K562 (cell line): ENCODE measurements around the gene UBR4. TPM values are rescaled to one million over a fixed set of nuclear protein-coding genes. Genes with fewer than 3 reads are reported as not detected.

Experiments used
- ATAC-seq: fragments of 200-7000 bp; cut with Tn5 transposase; 3 replicates; pipeline ENCODE4 v1.9.1; 2020; ENCODE audit warnings: moderate library complexity
- BruUV-seq: library from RNA; stranded (reverse); fragments of 400-500 nt; replicated peaks from 2 replicates; lab custom pipeline; 2021; lab: Mats Ljungman, UMichigan
- CTCF ChIA-PET: fragments of 300-600 bp; formaldehyde crosslinking; extraction: SDS; loops from one replicate; lab custom pipeline; 2021; ENCODE audit warnings: low intra/inter-chr PET ratio; lab: Yijun Ruan, JAX
- POLR2A ChIA-PET: fragments of 300-600, 350-650 bp; sonication (Branson Sonifier 250); formaldehyde crosslinking; extraction: SDS; loops from one replicate; lab custom pipeline; 2021; ENCODE audit warnings: antibody characterized with exemption, inconsistent platforms; lab: Yijun Ruan, JAX
- DNase-seq, 4 experiments: peaks; one replicate each; pipeline versions ENCODE4 v3.0.0 to v3.0.0-alpha.2; 2011 to 2018; ENCODE audit warnings: low spot score in 3 of 4, mixed read lengths in 3 of 4; ENCODE audit errors: extremely low read depth in 1 of 4
- FAIRE-seq: peaks from 2 replicates; lab custom pipeline; 2011; peaks lifted over from hg19 to GRCh38; lab: Jason Lieb, UNC
- H2AFZ ChIP-seq: 2 replicates; pipeline ENCODE4 v1.6.0; 2011; ENCODE audit warnings: low read depth, low read length, control low read depth, inconsistent platforms
- H3K27ac ChIP-seq: fragments of 200-600 bp; 3 replicates; pipeline ENCODE4 v1.8.0; 2011; ENCODE audit warnings: low read depth, mild to moderate bottlenecking, control low read depth, inconsistent platforms, low read length, moderate library complexity, mixed read lengths; ENCODE audit errors: extremely low read depth
- H3K27me3 ChIP-seq, 2 experiments: fragments of 300-600 bp in 1 of 2; 2 replicates in 1 of 2; 3 replicates in 1 of 2; pipeline versions ENCODE4 v1.6.0 to v1.8.0; 2011; ENCODE audit warnings: inconsistent platforms in 2 of 2, low read length in 2 of 2, mild to moderate bottlenecking in 1 of 2, mixed read lengths in 1 of 2, moderate library complexity in 1 of 2; ENCODE audit not compliant: control insufficient read depth in 2 of 2, insufficient read depth in 2 of 2
- H3K36me3 ChIP-seq: fragments of 300-600 bp; 3 replicates; pipeline ENCODE4 v1.8.0; 2011; ENCODE audit warnings: mild to moderate bottlenecking, low read length, inconsistent platforms; ENCODE audit not compliant: control insufficient read depth, insufficient read depth
- H3K4me1 ChIP-seq, 2 experiments: fragments of 200-600 bp in 1 of 2; replicated peaks in 1 of 2; 2 replicates in 1 of 2; 3 replicates in 1 of 2; pipeline versions ENCODE4 v1.5.1 to v1.8.0; 2011; ENCODE audit warnings: inconsistent platforms in 2 of 2, low read length in 2 of 2, mild to moderate bottlenecking in 1 of 2, mixed read lengths in 1 of 2, moderate library complexity in 1 of 2; ENCODE audit not compliant: control insufficient read depth in 2 of 2, insufficient read depth in 2 of 2
- H3K4me2 ChIP-seq: 2 replicates; pipeline ENCODE4 v1.6.1; 2011; ENCODE audit warnings: low read length, control low read depth, inconsistent platforms, mixed read lengths; ENCODE audit not compliant: insufficient read depth
- H3K4me3 ChIP-seq: fragments of 200-600 bp; sonication (generic), shearing (Covaris generic); 2 replicates; pipeline ENCODE4 v1.5.1; 2016; ENCODE audit warnings: control low read depth, inconsistent platforms
- H3K79me2 ChIP-seq: fragments of 200-600 bp; 3 replicates; pipeline ENCODE4 v1.8.0; 2011; ENCODE audit warnings: low read length, inconsistent platforms; ENCODE audit not compliant: control insufficient read depth, insufficient read depth
- H3K9ac ChIP-seq, 2 experiments: 2 replicates each; pipeline versions ENCODE4 v1.6.0 to v1.6.1; 2011; ENCODE audit warnings: low read depth in 2 of 2, low read length in 2 of 2, control low read depth in 1 of 2, inconsistent platforms in 1 of 2, mild to moderate bottlenecking in 1 of 2, mixed read lengths in 1 of 2; ENCODE audit not compliant: insufficient read depth in 1 of 2
- H3K9me1 ChIP-seq: one replicate; pipeline ENCODE4 v1.6.0; 2011; ENCODE audit warnings: inconsistent platforms, mild to moderate bottlenecking, low read length, moderate library complexity; ENCODE audit not compliant: control insufficient read depth, insufficient read depth
- H3K9me3 ChIP-seq: replicated peaks from 2 replicates; pipeline ENCODE4 v1.5.1; 2011; ENCODE audit warnings: low read depth, low read length, inconsistent platforms; ENCODE audit not compliant: control insufficient read depth, insufficient read depth
- H4K20me1 ChIP-seq: replicated peaks from 2 replicates; pipeline ENCODE4 v1.6.1; 2011; ENCODE audit warnings: low read length, inconsistent platforms, mixed read lengths; ENCODE audit not compliant: control insufficient read depth, insufficient read depth
- ARHGAP35 ChIP-seq: fragments of 450-650 bp; IDR thresholded peaks from 2 replicates; pipeline ENCODE4 v1.6.1; 2018; ENCODE audit not compliant: partially characterized antibody
- ARID1B ChIP-seq: fragments of 450-650 bp; IDR thresholded peaks from 2 replicates; pipeline ENCODE4 v1.6.1; 2016; ENCODE audit warnings: antibody characterized with exemption, mild to moderate bottlenecking, inconsistent platforms
- C11orf30 ChIP-seq: fragments of 450-650 bp; IDR thresholded peaks from 2 replicates; pipeline ENCODE4 v1.6.1; 2016; ENCODE audit warnings: low read depth, mild to moderate bottlenecking
- DPF2 ChIP-seq: fragments of 450-650 bp; IDR thresholded peaks from 2 replicates; pipeline ENCODE4 v1.6.1; 2016
- EHMT2 ChIP-seq: fragments of 450-650 bp; IDR thresholded peaks from 2 replicates; pipeline ENCODE4 v1.6.1; 2018; ENCODE audit warnings: antibody characterized with exemption
- ESRRA ChIP-seq: fragments of 450-650 bp; IDR thresholded peaks from 2 replicates; pipeline ENCODE4 v1.6.1; 2014; ENCODE audit warnings: low read depth, mild to moderate bottlenecking, moderate library complexity, borderline replicate concordance
- ETV5 ChIP-seq: sonication (generic); formaldehyde crosslinking; IDR thresholded peaks from 2 replicates; pipeline ENCODE4 v1.4.0; 2020; ENCODE audit warnings: low read depth, mild to moderate bottlenecking, missing genetic modification reagents
- GTF2F1 ChIP-seq: IDR thresholded peaks from 2 replicates; pipeline ENCODE4 v1.6.1; 2011; ENCODE audit warnings: low read depth, low read length, improper control_type of control experiment
- MAFF ChIP-seq: IDR thresholded peaks from 2 replicates; pipeline ENCODE4 v1.6.1; 2012; ENCODE audit warnings: low read length, improper control_type of control experiment
- PCBP1 ChIP-seq: fragments of 200-400 bp; formaldehyde crosslinking; IDR thresholded peaks from 2 replicates; pipeline ENCODE4 v1.6.1; 2018; ENCODE audit warnings: mild to moderate bottlenecking, low read depth, low read length; ENCODE audit not compliant: poor library complexity, severe bottlenecking
- POLR2A ChIP-seq: fragments of 450-650 bp; conservative IDR thresholded peaks from 2 replicates; pipeline ENCODE4 v1.6.1; 2016
- POLR2B ChIP-seq: fragments of 450-650 bp; IDR thresholded peaks from 2 replicates; pipeline ENCODE4 v1.6.1; 2018; ENCODE audit warnings: low read depth; ENCODE audit not compliant: partially characterized antibody
- SREBF2 ChIP-seq: sonication (generic); formaldehyde crosslinking; IDR thresholded peaks from 2 replicates; pipeline ENCODE4 v1.4.0; 2020; ENCODE audit warnings: mild to moderate bottlenecking, missing genetic modification reagents
- SUPT5H ChIP-seq: fragments of 450-650 bp; IDR thresholded peaks from 2 replicates; pipeline ENCODE4 v1.6.1; 2016
- WHSC1 ChIP-seq: IDR thresholded peaks from one replicate; pipeline ENCODE4 v1.6.1; 2012; ENCODE audit warnings: low read length, control low read depth, inconsistent platforms
- ZC3H4 ChIP-seq: sonication (generic); formaldehyde crosslinking; IDR thresholded peaks from 2 replicates; pipeline ENCODE4 v1.9.0; 2021; ENCODE audit warnings: missing genetic modification reagents, borderline replicate concordance
- whole genome bisulfite sequencing: fragments of 100-300 bp; shearing (Covaris generic); methylation state at CpG from one replicate; pipeline ENCODE4 v1.1.6; 2016; ENCODE audit warnings: low coverage, mixed read lengths; ENCODE audit not compliant: insufficient coverage; ENCODE audit errors: missing lambda C conversion rate; 5-methylcytosine and 5-hydroxymethylcytosine counted together
- in situ Hi-C: fragments of 300-500 bp; cut with MboI; formaldehyde crosslinking; loops from 4 replicates; pipeline ENCODE4 v1.15.0; 2018; ENCODE audit warnings: inconsistent platforms, mixed read lengths
- intact Hi-C: fragments of 100-400 bp; cut with micrococcal nuclease; formaldehyde crosslinking; loops from 2 replicates; pipeline ENCODE4 v1.14.2; 2022
- polyA plus RNA-seq, 8 experiments: library from polyadenylated mRNA; depleted of rRNA in 4 of 8; stranded (reverse) in 5 of 8; unstranded in 3 of 8; fragments of >200 nt; fragmentation: Nextera tagmentation in 2 of 8; fragmentation: Illumina TruSeq in 1 of 8; extraction: Ambion mirVana in 2 of 8; extraction: Trizol in 1 of 8; gene quantifications; 2 replicates each; pipeline versions ENCODE4 v1.2.1 to v1.2.3, GENCODE V29; 2011 to 2014; ENCODE audit warnings: inconsistent platforms in 1 of 8, missing spikeins in 1 of 8
- total RNA-seq, 7 experiments: library from RNA; depleted of rRNA in 6 of 7; stranded (reverse); fragments of >200 nt in 6 of 7; fragmentation: Illumina TruSeq in 2 of 7; extraction: Trizol in 2 of 7; gene quantifications; 2 replicates each; pipeline versions ENCODE4 v1.2.1 to v1.2.3, GENCODE V29; 2011 to 2021; ENCODE audit warnings: low replicate concordance in 1 of 7
- TF ChIP-seq, protein P1 (sequence below): IDR thresholded peaks from 2 replicates; pipeline ENCODE4 v1.6.1; 2014; ENCODE audit warnings: antibody characterized with exemption
- TF ChIP-seq, protein P2 (sequence below): fragments of 450-650 bp; IDR thresholded peaks from 2 replicates; pipeline ENCODE4 v1.6.1; 2017; ENCODE audit warnings: antibody characterized with exemption
- TF ChIP-seq, protein P3 (sequence below): fragments of 250-450 bp; sonication (Bioruptor Pico); IDR thresholded peaks from 2 replicates; pipeline ENCODE4 v1.5.1; 2021; ENCODE audit warnings: mild to moderate bottlenecking

The UBR4 gene
- total and polyA plus RNA-seq, 9 of the 15 experiments (the other 6 are each of a cell fraction or from before 2014, with no cell fraction given): 55.4 to 277 (median 123) TPM

DNA sequence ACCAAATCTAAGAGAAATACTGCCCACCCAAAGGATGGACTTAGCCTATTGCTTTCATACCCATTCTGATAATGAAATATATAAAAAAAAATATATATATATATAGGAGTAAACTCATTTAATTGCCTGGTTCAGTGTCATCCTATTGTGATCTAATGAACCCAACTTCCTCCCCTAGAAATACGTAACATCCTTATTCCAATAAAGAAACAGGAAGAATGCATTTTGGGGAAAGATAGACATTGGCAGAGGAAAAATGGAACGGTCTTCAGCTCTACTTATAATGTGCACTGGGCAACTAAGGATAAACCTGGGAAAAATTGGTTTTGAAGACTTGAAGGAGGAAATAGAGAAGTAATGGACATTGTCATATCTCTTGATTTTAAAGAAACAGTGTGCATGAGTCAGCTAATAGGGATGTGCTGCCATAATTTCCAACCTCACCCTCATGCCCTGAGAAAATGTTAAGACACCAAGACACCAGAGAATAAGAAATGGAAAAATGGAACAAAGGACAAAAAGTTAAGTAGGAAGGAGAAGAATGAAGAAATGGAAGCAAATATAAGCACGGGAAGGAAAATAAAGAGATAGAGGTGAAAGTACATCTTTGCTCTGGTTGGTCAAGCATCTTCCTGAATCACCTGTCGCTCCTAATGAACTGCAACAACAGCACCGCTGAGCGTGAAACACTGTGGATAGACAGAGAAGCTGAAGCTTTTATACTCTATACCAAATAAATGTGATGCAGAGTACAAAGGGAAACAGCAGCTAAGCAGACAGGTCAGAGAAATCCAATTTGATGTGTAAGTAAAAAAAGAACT lies 5.4 kb downstream of the UBR4 start (continued):
- TF ChIP-seq, protein P1, sequence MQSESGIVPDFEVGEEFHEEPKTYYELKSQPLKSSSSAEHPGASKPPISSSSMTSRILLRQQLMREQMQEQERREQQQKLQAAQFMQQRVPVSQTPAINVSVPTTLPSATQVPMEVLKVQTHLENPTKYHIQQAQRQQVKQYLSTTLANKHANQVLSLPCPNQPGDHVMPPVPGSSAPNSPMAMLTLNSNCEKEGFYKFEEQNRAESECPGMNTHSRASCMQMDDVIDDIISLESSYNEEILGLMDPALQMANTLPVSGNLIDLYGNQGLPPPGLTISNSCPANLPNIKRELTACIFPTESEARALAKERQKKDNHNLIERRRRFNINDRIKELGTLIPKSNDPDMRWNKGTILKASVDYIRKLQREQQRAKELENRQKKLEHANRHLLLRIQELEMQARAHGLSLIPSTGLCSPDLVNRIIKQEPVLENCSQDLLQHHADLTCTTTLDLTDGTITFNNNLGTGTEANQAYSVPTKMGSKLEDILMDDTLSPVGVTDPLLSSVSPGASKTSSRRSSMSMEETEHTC: no peak
- peak; percentile 40; the same call in 1 of the 2 replicates for TF ChIP-seq MAFF
- peak; percentile 30; the same call in 1 of the 2 replicates for TF ChIP-seq DPF2
- TF ChIP-seq EHMT2: 0 out of 2 replicates have a peak, but pooled peaks have one; percentile 38
- peak; percentile 48 for TF ChIP-seq ARHGAP35
- TF ChIP-seq C11orf30: peak; percentile 70
- 0 out of 2 replicates have a peak, but pooled peaks have one; percentile 16 for TF ChIP-seq POLR2A
- peak; percentile 33; the same call in 1 of the 2 replicates for TF ChIP-seq ARID1B
- peak; percentile 23 for TF ChIP-seq SUPT5H

DNA sequence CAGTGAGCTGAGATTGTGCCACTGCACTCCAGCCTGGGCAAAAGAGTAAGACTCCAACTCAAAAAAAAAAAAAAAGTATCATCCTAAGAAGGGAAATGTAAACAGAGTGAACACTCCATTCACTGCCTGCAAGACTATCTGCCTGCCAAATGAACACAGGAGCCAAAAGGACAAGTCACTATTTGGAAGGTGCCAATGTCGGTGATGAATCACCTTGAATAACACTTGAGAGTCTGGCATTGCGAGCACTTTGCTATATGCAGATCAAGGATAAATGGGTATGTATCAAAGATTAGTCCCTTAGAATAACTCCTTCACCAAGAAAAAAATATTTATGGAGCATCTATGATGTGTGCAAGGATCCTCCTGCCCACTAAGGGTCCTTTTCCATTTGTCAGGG lies 6.6 kb downstream of the UBR4 start:
- H3K4me3 ChIP-seq: no peak overlapping the region
- no TSS peak for BruUV-seq
- DNase-seq (no peak), FAIRE-seq (no peak), ATAC-seq (no peak)
- 94% methylated on average over 2 of the region's 2 CpGs for WGBS
- H3K79me2 ChIP-seq: peaks cover 96% of the 10 kb centered on the region
- H4K20me1 ChIP-seq: peaks cover 49% of the 10 kb centered on the region
- intact Hi-C loops (no loop called here), in situ Hi-C loops (no loop called here)
- peaks cover 73% of the 10 kb centered on the region for H3K36me3 ChIP-seq
- no peak overlapping the region for H3K4me2 ChIP-seq
- peaks cover 20 to 46% of the 10 kb centered on the region in 2 experiments for H3K4me1 ChIP-seq
- CTCF ChIA-PET: no interaction called here
- peaks cover 10% of the 10 kb centered on the region for H3K9me1 ChIP-seq
- H3K9me3 ChIP-seq: no peaks in the 10 kb centered on the region
- no peaks in the 10 kb centered on the region for H3K27me3 ChIP-seq
- H3K27ac ChIP-seq: no peak overlapping the region
- H3K9ac ChIP-seq: no peak overlapping the region
- H2AFZ ChIP-seq: no peak overlapping the region
- POLR2A ChIA-PET: interaction anchor here (5.4 kb wide), 1 partner anchor 12 kb away, joined by 19 read pairs; no protein-coding TSS in a partner anchor
- TF ChIP-seq, protein P2, sequence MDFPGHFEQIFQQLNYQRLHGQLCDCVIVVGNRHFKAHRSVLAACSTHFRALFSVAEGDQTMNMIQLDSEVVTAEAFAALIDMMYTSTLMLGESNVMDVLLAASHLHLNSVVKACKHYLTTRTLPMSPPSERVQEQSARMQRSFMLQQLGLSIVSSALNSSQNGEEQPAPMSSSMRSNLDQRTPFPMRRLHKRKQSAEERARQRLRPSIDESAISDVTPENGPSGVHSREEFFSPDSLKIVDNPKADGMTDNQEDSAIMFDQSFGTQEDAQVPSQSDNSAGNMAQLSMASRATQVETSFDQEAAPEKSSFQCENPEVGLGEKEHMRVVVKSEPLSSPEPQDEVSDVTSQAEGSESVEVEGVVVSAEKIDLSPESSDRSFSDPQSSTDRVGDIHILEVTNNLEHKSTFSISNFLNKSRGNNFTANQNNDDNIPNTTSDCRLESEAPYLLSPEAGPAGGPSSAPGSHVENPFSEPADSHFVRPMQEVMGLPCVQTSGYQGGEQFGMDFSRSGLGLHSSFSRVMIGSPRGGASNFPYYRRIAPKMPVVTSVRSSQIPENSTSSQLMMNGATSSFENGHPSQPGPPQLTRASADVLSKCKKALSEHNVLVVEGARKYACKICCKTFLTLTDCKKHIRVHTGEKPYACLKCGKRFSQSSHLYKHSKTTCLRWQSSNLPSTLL: no peak
- TF ChIP-seq ETV5 (CRISPR knock-in tag) (no peak), ZC3H4 (no peak), GTF2F1 (no peak), WHSC1 (no peak), SREBF2 (CRISPR knock-in tag) (no peak), PCBP1 (no peak), POLR2B (no peak), ESRRA (no peak)
- TF ChIP-seq, protein P3, sequence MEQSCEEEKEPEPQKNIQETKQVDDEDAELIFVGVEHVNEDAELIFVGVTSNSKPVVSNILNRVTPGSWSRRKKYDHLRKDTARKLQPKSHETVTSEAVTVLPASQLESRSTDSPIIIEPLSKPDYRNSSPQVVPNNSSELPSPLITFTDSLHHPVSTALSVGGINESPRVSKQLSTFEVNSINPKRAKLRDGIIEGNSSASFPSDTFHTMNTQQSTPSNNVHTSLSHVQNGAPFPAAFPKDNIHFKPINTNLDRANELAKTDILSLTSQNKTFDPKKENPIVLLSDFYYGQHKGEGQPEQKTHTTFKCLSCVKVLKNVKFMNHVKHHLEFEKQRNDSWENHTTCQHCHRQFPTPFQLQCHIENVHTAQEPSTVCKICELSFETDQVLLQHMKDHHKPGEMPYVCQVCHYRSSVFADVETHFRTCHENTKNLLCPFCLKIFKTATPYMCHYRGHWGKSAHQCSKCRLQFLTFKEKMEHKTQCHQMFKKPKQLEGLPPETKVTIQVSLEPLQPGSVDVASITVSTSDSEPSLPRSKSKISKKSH (CRISPR knock-in tag): no peak
